Thyroid gland (tissue), 4 donors: Measurements from ENCODE around the gene RAB11FIP4. TPM values are rescaled to one million over a fixed set of nuclear protein-coding genes. Genes with fewer than 3 reads are reported as not detected.

ENCODE experiments used
- microRNA counts, 2 donors: library from miRNA; unstranded; fragments of <30 nt; microRNA quantifications; one replicate each; lab custom pipeline; 2016 to 2017
- microRNA-seq: library from miRNA; unstranded; fragments of <30 nt; microRNA quantifications from one replicate; pipeline ENCODE4, GENCODE V29; 2016
- small RNA-seq: library from RNA; depleted of rRNA; stranded (forward); fragments of <200 nt; gene quantifications from one replicate; pipeline ENCODE3, GENCODE V24; 2016
- total RNA-seq, 4 donors: library from RNA; depleted of rRNA; stranded (reverse); fragments of >200 nt; gene quantifications; one replicate each; pipeline ENCODE4 v1.2.3, GENCODE V29; 2016

The RAB11FIP4 gene
- total RNA-seq, 4 donors from 2014 or later, result 21.1 to 44.5 (median 24.9) TPM

MicroRNA genes within 50 kb of the gene (microRNA counts, 767-probe panel; counts per million panel counts)
- microRNA hsa-miR-193a-3p (lab: Ali Mortazavi, UCI) (0 counts per million in 2 donors), microRNA hsa-miR-193a-5p (lab: Ali Mortazavi, UCI) (2,446 to 4,318 counts per million in 2 donors)

Small RNA genes within 50 kb of the gene (microRNA-seq; reads per million reads assigned to microRNA genes)
- 840 reads per million, percentile 79 among the genes with 10 or more reads in this experiment for gene MIR193A
- gene MIR365B, result 4.4 reads per million, percentile 8 among the genes with 10 or more reads in this experiment
- gene MIR4725, result 1.8 reads per million

Small RNA genes within 50 kb of the gene (small RNA-seq; reads per million reads assigned to genes)
- gene MIR193A (1.9 reads per million, percentile 54 among the genes with 10 or more reads in this experiment), gene MIR4725 (not detected), gene RN7SL45P (not detected), gene RN7SL79P (not detected), gene RNU6ATAC7P (not detected)

Other genes with a start within 250 kb of the RAB11FIP4 start
- gene OMG, start 94.4 kb upstream of the RAB11FIP4 start, total RNA-seq, result 1 to 10 TPM in 1 of 4 donors, under 1 TPM in 1, not detected in 2; 0.45 to 2.1 TPM
- gene EVI2B, start 77.6 kb upstream of the RAB11FIP4 start, total RNA-seq, result 10 to 100 TPM in 1 of 4 donors, 1 to 10 TPM in 3; 3.0 to 11.8 (median 4.8) TPM
- 10 to 100 TPM in 1 of 4 donors, 1 to 10 TPM in 2, under 1 TPM in 1; 0.71 to 16.1 (median 2.1) TPM for gene EVI2A, start 70.1 kb upstream of the RAB11FIP4 start, total RNA-seq